GM21737 (cell line): ENCODE measurements around the gene BPIFA2.
"Not testable (repeated sequence)": the region's sequence is repeated elsewhere in the genome, so short reads cannot be mapped to it uniquely, and the experiment has no call there.

Source experiments
- ATAC-seq: cut with Tn5 transposase; IDR thresholded peaks from one replicate; pipeline ENCODE4 v1.9.1; 2021; ENCODE audit warnings: mild to moderate bottlenecking, moderate library complexity; ENCODE audit not compliant: unreplicated experiment

The BPIFA2 gene

DNA sequence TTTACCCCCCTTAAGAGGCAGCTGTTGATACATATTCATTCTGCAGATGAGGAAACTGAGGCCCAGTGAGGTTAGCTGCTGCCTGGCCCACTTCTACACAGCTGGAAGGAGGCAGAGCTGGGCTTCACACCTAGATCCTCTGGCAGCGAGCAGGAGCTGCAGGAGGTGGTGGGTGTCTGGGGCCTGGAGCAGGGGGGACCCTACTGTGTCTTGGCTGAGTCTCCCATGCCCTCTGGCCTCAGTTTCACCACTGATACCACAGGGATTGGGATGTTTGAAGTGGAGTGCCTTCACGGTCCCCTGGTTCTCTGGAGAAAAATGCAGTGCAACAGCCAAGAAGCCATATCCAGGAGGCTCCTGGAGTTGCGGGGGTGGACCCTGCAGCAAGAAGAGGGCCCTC lies 8.2 kb upstream of the BPIFA2 start:
- ATAC-seq: no peak

DNA sequence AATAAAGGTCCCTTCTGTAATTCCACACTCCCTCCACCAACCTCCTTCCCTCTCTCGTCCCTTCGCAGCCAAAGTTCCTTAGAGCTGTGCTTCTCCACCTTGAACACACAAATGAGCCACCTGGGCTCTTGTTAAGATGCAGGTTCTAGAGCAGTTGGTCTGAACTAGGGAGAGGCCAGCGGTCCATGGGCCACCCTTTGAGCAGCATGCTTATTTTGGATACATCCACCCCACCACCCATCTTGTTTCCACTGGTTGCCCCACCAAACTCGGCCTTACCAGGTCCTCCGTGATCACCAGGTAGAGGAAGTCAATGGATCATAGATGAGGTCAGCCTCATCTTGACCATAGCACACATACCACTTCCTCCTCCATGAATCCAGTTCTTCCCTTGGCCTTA lies 7.3 kb upstream of the BPIFA2 start:
- ATAC-seq: no peak

DNA sequence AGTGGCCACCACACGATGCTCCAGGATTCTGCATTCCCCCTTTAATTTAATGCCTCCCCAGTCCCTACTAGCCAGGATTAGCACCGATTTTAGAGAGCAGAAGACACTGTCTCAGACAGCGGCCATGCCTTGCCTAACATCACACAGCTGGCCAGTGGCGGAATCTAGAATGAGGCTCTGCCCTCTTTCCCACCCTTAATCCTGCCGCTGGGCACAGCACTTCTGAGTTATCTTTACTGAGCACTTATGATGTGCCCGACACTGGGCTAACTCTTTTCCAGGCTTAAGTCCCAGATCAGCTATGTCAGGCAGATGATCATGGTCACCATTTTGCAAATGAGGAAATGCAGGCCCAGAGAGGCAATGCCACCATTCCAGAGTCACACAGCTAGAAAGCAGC lies 5.6 kb upstream of the BPIFA2 start:
- no peak for ATAC-seq

DNA sequence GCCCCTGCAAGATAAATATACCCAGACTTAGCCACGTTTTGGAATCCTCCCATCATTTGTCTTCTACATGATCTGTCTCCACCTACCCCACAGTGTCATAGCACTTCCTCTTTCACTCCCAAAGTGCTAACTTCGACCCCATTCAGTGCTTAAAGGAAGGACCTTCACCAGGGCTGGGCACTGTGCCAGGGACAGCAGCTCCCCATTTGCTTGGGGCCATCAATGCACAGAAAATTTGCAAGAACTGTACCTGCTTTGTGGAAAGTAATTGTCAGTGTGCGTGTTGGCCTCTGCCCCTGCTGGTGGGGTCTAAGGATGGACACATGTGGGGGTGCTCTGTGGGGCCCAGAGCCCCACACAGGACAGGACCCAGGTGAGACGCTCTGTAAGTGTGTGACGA lies 5.2 kb upstream of the BPIFA2 start:
- no peak for ATAC-seq

DNA sequence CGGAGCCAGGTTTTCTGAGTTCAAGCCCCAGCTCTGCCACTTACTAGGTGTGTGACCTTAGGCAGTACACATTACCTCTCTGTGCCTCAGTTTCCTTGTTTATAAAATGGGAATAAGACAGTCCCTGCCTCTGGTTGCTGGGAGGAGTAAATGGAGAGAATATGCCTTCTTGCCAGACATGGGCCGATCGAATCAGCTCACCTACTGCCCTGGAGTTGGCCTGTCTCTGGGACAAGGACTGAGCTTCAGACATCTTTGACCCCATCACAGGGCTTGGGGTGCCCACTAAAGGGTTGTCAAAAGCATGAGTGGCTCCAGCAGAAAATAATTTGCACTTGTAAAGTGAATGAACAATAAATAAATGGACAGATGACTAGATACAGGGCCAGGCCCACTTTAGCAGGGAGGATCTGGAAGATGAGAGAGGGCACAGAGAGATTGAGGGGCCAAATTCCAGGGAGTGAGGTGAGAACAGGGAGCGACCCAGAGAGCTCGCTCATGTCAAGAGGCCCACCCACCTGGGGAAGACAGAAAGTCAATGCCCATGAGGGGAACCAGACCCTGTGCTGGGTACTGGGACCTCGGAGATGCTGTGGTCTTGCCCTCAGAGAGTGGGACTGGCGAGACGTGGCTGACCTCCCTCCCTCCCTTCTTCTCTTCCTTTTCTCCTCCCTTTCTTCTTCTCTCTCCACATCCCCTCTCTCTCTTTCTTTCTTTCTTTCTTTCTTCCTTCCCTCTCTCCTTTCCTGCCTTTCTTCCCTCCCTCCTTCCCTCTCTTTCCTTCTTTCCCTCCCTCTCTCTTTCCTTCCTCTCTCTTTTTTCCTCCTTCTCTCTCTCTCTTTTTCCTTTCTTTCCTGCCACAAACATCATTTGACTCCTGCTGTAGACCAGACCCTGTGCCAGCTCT lies 3.9 kb upstream of the BPIFA2 start:
- no peak for ATAC-seq

DNA sequence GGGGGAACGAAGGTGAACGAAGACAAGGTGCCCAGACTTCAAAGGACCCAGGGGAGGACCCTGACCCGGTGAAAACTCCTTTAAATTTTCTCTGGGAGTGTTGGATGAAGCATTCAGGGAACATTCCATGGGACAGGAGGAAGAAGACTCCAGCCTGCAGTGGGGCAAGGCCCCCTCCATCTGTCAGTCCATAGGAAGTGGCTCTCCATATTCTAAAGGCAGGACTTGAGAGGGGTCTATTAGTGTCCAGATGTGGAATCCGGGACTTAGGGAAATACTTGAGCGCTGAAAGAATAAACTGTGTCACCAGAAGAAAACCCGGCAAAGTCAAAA lies 3.2 kb upstream of the BPIFA2 start:
- no peak for ATAC-seq

DNA sequence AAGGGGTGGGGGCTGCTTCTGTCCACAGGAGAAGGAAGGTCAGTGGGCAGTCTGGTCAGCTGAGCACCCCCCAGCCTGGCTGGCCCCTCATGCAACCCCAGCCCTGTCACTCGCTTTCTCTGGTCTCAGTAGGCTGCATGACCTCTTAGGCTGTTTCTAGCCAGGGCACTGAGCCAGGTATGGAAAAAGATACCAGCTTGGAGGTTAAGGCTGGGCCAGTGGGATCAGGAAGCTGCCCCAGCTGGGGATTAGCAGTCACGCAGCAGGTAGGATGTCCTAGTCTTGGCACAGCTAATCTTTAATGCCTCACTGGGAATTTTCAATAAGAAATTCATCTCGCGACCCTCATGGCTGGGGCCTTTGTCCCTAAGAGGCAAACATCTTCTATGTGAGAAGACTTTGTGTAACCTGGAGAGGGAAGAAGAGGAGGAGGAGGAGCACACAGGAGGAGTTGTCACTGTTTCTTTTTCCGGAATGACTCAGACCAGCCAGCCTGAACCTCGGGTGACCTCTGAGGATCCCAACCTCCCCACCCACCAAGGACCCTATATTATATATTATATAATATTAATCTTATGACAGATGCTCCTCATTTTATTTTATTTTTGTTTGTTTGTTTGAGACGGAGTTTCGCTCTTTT lies 2.4 kb upstream of the BPIFA2 start:
- ATAC-seq: no peak

DNA sequence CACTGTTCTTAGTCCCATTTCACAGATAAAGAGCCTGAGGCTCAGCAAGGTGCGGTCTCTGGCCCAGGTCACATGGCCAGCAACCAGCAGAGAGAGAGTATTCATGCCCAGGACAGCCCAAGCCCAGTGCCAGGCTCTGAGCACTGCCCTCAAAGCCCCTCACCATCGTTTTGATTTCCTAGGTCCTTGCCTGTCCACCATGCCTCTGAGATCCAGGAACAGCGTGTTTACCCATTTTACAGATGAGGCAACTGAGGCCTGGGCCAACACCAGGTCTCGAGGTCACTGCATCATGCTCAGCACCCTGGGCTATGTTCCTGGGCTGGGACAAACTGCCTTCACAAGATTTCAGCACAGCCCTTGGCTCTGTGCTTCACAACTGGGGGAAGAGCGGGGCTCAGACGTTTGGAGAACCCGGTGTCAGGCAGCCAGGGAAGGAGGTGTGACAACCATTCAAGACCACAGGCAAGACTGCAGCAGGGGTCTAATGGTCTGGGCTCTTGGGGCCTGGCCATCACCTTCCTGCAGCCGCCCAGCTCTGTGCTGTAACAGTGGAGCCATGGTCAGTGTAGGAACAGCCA lies 1.3 kb upstream of the BPIFA2 start:
- no peak for ATAC-seq

DNA sequence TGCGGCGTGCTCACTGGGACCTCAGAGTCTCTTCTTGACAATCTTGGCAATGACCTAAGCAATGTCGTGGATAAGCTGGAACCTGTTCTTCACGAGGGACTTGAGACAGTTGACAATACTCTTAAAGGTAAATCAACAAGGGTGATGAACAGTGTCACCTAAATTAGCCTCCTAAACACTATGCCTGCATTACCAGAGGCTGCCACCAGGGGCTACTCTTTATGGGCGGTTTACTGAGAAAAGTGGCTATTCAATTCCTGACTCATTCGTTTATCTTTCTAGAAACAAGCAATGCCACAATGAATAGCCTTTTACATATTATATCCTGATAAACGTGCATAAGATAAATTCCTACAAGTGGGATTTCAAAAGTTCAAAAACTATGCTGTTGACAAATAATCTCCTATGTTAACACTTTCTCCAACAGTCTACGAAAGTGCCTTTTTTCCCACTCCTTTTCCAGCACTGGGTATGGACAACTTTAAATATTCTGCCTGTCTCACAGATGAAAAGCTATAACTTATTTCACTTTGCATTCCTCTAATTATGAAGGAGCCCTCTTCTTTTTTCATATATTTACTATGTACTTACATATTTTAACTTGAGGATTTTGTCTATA lies 1.3 kb downstream of the BPIFA2 start:
- no peak for ATAC-seq

DNA sequence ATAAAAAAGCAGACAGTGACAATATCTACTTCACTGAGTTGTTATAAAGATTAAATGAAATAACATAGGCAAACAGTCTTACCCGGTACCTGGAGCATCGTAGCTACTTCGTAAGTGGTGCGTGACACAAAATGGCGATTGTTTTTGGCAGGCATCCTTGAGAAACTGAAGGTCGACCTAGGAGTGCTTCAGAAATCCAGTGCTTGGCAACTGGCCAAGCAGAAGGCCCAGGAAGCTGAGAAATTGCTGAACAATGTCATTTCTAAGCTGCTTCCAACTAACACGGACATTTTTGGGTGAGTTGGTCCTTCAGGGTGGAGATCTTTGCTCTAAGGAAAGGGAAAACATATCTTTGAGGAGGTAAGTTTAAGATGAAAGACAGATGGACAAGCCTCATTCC lies 4.8 kb downstream of the BPIFA2 start:
- no peak for ATAC-seq

DNA sequence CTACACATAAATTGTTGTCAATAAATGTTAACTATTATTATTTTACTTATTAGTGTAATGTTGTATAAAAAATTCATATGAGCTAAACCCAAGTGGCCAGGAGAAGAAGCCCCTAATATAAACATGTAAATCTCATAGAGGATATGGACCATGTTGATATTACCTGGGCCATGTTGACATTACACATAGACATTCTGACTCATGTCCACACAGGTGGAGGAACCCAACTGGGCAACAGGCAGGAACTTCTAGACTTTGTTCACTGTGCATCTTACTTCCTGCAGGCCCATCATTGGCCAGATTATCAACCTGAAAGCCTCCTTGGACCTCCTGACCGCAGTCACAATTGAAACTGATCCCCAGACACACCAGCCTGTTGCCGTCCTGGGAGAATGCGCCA lies 7.2 kb downstream of the BPIFA2 start:
- ATAC-seq: no peak

DNA sequence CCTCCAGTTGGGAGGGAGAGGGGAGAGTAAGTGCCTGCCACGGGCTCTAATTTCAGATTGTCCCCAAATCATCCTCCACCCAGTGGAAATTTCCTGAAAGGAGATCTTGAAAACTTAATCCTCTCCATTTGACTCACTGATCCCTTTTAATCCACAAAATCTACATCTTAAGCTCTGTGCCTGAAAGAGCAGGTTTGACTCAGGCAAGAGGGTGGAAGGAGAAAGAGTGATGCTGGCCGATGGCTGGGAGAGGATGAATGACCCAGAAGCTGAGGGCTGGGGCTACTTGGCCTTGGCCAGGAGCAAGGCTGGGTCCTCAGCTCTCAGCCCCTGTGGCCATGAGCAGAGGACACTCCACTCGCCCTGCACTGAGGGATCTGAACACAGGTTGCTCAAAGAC lies 8.1 kb downstream of the BPIFA2 start:
- ATAC-seq: no peak

DNA sequence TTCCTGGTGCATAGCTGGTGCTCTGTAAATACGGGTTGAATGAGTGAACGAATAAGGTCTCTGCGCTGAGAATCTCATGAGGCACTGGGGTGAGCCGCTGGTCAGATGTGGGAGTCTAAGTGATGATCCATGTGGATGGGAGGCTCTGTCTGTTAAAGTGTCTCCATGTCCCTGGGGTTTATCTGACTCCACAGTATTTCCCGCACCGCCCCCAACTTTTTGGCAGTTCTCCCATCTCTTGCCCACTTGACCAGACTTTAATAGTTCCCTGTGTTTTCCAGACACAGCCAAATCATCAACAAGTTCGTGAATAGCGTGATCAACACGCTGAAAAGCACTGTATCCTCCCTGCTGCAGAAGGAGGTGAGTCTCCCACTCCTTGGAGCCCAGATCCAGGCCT lies 9.9 kb downstream of the BPIFA2 start:
- no peak for ATAC-seq

DNA sequence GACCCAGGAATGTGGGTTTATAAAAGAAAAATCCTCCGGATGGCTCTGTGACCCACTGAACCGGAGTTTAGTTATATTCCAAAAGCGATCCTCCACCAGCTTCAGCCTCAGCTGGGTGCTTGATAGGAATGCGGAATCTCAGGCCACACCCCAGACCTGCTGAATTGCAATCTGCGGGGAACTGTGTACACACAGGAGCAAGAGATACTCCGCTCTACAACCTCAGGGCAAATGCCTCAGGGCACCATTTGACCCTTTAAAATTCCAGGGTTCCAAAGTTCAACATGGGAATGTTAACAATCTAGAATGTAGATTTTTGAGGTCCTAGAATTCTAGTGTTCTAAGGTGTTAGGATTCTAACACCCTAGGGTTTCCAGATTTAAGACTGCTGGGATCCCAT lies 10.8 kb downstream of the BPIFA2 start:
- ATAC-seq: no peak

DNA sequence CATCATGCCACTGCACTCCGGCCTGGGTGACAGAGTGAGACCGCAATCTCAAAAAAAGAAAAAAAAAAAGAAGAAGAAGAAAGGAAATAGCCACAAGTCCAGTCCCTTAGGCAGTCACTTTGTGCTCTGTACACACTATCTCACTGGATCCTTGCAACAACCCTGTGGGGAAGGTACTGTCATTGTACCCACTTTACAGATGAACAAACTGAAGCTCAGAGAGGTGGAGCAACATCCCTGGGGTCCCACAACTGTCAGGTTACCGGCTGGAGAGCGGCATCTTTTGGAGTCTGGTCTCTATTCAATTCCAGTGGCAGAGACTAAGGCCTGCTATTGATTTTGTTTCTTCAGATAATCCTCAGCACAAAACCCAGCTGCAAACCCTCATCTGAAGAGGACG lies 12.2 kb downstream of the BPIFA2 start:
- no peak for ATAC-seq

DNA sequence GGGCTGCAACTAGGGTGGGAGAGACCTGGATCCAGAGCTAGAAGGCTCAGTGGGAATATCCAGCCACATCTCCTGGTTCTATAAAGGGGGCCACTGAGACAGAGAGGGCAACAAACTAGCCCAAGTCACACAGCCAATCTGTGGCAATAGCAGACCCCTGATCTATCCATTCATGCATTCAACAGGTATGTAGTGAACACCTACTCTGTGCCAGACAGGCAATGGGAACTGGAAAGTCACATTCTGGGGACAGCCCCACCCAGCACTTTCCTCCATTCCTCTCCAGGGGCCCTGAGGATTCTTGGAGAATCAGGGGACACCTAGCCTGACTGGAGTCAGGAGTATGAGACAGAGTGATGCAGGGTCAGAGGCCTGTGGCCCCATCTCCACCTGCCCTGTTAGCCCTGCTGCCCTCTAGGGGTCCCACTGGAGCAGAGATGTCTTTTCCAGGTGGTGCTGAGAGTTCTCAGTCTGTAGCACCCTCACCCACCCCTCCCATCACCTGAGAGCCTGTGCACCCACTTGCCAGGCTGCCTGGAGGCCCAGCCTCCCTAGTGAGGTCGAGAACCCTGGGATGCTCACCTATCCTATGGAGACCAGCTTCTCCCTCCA lies 13.6 kb downstream of the BPIFA2 start:
- ATAC-seq: no peak

DNA sequence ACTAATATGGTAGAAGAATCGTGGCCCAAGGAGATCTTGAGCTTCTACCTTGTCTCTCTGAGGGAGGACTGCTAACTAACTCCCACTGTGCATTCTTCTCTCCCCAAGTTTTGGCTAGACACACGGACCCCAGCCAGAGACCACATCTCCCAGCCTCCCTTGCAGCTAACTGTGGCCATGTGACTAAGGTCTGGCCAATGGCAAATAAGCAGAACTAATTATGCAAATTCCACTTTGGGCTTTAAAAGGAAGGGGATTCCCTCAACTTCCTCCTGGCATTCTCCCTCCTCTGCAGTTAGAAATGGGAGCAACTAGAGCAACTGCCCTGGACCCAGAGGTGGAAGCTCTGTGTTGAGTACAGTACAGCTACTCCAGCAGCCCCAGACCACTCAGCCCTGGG lies 15.4 kb downstream of the BPIFA2 start:
- ATAC-seq: no peak

DNA sequence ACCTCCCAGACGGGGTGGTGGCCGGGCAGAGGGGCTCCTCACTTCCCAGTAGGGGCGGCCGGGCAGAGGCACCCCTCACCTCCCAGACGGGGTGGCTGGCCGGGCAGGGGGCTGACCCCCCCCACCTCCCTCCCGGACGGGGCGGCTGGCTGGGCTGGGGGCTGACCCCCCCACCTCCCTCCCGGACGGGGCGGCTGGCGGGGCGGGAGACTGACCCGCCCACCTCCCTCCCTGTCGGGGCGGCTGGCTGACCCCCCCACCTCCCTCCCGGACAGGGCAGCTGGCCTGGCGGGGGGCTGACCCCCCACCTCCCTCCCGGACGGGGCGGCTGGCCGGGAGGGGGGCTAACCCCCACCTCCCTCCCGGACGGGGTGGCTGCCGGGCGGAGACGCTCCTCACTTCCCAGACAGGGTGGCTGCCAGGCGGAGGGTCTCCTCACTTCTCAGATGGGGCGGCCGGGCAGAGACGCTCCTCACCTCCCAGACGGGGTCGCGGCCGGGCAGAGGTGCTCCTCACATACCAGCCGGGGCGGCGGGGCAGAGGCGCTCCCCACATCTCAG lies 17.2 kb downstream of the BPIFA2 start:
- ATAC-seq: not testable (repeated sequence)

DNA sequence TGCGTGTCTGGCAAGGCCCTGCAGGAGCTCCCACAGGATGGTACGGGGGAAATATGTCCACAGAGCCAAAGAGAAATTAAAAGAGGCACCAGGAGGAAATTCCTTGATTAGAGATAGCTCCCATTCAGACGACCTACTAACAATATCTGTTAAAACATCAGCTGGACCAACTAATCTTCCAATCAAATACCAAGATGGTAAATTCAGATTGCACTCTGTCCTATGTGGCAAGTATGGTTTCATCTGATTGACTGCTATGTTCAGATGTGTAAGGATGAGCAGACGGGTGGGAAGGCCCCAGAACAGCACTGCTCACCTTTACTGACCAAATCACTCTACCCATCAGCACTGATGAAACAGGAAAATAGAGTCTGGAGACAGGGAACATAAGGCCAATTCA lies 19.5 kb downstream of the BPIFA2 start:
- ATAC-seq: no peak

DNA sequence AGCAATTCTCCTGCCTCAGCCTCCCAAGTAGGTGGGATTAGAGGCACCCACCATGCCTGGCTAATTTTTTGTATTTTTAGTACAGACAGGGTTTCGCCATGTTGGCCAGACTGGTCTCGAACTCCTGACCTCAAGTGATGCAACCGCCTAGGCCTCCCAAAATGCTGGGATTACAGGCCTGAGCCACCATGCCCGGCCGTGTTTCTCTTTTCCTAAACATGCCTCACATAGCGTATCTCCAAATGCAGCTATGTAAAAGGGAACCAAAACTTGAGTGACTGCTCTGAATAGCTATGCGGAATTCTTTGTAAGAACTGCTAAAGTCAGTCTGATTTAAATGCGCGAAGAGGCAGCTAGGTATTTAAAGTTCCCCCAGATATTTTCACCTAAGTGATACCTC lies 20.5 kb downstream of the BPIFA2 start:
- no peak for ATAC-seq

DNA sequence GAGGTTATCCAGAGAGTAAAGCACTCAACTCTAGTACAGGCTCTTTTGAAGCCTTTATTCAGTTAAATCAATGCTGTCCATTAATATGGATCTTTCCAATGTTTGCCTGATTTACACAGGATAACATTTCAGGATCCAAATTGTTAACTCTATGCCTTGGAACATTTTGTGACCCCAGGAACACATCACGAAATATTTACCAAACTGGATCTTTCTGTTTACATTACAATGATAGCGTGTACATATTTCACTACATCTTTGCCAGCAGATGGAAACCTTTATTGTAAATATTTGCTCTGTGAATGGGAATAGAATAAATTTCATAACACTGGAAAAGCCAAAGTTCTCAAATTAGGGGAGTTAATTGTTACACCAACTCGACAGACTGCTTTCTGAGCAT lies 23.5 kb downstream of the BPIFA2 start:
- no peak for ATAC-seq
